Measurements from ENCODE around the gene IGF1.
"Not testable (repeated sequence)": the region's sequence is repeated elsewhere in the genome, so short reads cannot be mapped to it uniquely, and the experiment has no call there.

Gene IGF1

DNA sequence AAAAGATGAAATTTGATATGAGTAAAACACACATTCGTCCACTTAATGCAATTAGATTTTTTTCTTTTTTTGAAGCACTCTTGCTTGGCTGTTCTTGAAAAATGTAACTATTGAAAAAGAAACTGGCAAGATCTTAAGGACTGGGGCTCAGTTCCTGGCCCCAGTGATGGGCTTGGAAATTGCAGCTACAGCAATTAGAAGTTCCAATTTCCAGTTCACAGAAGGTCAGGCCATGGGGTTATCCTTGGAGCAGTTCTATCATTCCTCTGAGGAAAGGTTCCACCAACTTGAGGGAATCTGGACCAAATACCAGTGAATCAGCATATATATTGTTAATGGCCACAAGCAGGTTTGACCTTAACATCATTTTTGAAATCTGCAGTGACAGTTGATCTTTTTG lies 18.9 kb downstream of the IGF1 start:
- ATAC-seq = no peak

DNA sequence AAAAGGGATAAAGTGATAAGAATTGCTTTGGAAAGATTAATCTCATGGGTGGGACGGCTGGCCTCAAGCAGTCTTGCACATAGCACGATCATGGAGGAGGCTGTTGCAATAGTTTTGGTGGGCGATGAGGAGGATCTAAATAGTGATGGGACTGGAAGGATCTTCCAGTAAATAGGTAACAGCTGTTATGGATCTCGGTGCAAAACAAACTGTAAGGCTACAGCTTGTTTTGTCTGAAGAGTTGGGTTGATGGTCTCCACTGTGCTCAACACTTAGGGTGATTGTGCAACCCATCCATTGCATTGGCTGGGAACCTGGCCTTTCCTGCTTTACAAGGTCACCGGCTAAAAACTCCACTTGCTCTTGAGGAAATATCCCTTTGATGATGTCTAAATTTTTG lies 21.0 kb downstream of the IGF1 start:
- ATAC-seq = no peak

DNA sequence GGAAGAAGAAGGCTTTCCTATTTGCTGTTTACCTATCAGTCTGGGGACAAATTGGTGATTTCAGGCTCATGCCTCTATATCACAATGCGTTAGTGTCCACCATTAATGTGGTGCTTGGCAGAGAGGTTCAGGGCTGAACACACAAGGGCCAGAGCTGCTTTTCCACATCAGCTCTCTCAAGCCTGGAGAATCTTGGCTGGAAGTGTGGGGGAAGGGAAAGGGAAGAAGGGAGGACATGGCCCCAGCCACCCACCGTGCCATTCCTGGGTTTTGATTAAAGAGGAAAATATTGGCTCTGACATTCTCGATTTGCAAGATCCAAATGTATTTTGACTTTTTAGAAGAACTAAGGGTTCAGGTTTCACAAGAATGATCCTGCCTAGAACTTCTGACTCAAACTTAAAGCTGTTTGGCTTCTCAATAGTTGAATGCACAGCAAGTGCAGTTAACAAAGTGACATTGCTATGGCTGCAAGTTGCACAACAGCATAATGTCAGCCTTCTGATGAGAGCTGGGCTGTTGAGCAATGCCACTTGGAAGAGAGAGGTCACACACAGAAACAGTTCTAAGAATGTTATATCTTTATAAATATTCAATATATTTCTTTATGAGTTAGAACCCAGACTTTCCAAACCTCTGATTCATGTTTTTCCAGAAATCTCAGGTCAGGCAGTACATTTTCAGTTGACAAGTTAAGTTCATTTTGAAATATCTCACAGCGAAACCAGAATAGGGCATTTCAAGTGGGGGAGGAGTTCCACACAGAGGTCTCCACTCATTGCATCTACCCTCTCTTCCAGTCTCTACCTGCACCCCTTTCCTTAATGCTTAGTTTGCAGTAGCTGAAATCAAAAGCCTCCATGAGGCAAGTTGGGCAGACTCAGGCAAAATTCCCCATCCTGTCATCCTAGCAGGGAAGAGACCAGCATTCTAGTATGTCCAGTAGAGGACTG lies 25.3 kb downstream of the IGF1 start:
- no peak for ATAC-seq

DNA sequence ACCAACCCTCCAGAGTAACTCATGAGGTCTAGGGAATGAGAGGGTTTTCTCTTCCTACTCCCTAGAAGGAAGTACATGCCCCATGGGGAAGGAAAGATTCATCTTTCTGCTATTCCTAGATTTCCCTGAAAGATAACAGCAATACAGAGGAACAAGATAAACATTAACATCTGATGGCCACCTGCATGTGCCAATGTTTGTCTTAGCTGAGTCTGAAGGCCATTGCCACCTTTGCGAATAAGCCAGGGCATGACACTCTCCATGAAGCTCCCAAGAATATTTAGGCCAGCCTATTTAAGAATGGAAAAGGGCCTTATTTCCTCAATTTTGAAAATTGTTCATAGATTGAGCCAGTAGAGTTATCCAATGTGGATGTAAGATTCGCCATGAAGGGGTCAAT lies 26.0 kb downstream of the IGF1 start:
- no peak for ATAC-seq

DNA sequence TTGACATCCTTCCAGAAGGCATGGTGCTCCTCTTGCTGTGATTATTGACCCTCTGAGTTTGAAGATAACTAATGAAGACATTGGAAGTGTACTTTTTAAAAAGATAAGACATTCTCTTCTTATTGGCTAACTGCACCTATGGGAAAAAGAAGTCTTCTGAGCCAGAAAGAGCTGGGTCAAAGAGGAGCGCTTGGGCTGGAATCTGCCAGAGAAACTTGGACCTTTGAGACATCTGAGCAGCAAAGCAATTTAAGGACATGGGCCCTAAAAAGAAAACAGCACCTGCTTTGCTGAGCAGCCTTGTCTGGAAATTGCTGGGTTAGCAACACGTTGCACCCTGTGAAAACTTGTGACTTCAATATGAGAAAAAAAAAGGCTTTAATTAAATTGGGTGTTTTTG lies 27.8 kb downstream of the IGF1 start:
- no peak for ATAC-seq

DNA sequence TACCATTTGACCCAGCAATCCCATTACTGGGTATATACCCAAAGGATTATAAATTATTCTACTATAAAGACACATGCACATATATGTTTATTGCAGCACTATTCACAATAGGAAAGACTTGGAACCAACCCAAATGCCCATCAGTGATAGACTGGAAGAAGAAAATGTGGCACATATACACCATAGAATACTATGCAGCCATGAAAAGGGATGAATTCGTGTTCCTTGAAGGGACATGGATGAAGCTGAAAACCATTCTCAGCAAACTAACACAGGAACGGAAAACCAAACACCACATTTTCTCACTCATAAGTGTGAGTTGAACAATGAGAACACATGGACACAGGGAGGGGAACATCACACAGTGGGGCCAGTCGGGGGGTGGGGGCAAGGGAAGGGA lies 31.3 kb downstream of the IGF1 start:
- not testable (repeated sequence) for ATAC-seq

DNA sequence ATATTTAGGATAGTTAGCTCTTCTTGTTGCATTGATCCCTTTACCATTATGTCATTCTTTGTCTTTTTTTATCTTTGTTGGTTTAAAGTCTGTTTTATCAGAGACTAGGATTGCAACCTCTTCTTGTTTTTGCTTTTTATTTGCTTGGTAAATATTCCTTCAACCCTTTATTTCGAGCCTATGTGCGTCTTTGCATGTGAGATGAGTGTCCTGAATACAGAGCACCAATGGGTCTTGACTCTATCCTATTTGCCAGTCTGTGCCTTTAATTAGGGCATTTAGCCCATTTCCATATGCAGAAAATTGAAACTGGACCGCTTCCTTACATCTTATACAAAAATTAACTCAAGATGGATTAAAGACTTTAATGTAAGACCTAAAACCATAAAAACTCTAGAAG lies 32.9 kb downstream of the IGF1 start:
- ATAC-seq = not testable (repeated sequence)

DNA sequence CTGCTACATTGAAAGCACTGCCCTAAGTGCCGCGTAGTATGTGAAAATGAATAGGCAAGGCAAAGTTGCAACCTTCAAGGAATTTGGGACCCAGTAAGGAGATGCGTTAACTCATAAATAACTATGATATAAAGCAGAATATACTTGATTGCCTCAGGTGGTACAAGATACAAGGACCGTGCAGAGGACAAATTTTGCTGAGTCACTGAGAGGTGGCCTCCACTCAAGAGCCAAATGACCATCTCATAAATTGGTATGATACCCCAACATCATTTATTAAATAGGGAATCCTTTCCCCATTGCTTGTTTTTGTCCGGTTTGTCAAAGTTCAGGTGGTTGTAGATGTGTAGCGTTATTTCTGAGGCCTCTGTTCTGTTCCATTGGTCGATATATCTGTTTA lies 35.7 kb downstream of the IGF1 start:
- no peak for ATAC-seq

DNA sequence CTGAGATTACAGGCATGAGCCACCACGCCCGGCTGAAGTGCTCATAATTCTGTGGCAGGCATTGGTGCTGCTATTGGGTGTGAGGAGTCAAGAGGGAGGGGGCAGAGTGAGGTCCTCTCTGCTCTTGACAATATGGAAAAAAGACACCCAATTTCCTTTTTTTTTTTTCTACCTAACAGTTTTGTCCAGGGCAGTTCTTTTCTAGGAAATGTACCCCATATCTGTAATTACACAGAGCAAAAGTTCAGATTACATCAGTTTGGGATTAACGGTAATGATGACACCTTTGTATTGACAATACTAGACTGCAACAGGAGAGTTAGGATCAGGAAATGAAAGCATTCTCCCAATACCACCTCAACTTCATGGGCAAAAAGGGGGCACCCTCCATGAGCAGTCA lies 36.3 kb downstream of the IGF1 start:
- ATAC-seq = no peak

DNA sequence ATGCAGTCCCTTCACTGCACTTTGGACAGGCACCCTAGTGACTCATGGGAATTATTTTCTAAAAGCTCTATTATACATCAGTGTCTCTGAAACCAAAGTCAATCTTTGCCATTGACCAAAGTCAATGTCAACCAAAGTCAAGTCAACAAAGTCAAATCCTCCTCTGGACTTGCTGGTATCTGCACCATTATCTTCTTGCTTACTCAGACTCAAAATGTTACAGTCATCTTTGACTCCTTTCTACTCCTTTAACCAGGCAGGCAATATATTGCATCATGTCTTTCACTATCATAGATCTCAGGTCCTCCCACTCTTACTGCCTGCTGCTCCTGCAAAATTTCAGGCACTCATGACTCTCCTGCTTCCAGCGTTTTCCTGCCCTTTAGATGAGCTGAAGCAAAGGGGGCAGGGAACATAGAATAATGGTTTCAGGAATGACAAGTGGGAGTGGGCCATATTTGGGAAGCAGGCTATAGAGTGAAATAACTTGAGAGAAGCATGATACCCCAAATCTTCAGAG lies 39.2 kb downstream of the IGF1 start:
- no peak for ATAC-seq

DNA sequence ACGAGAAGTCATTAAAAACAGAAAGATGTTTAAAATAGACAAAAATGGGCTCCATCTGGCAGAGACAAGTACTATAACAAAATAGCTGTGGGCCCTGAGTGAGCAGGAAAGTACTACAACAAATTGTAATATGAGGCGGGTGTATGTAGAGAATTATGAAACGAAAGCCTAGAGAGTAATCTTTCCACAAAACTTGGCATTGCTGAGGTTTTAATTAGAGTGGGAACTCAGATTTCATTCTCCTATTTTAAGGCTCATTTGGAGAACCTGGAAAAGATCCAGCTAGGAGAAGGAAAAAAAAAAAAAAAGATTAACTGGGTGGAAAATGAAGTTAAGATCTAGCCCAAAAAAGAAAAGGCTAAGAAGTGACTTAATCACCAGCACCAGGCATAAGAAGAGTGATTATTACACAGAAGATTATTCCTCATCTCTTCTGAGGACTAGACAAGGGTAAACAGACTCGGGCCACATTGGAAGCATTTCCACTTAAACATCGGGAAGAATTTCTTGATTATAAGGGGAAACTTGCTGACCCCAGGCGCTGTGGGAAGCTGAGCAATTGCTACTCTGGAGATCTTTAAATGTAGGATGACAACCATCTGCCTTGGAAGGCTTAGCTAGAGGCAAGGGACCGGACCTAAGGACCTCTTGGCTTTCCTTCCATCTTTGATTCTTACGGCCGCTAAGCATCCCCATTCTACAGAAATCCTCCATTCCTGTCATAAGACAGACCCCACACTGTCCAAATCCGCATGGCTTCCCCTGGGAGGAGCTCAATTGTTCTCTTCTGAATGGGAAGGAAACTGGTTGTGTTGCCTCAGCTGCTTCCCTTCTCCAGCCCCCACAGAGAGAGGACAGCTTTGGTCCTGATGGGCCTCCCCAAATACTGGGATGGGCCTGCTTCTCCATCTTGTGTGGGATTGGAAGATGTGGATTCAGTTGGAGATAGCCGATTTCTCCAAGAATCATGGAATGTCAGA lies 40.6 kb downstream of the IGF1 start:
- no peak for ATAC-seq

DNA sequence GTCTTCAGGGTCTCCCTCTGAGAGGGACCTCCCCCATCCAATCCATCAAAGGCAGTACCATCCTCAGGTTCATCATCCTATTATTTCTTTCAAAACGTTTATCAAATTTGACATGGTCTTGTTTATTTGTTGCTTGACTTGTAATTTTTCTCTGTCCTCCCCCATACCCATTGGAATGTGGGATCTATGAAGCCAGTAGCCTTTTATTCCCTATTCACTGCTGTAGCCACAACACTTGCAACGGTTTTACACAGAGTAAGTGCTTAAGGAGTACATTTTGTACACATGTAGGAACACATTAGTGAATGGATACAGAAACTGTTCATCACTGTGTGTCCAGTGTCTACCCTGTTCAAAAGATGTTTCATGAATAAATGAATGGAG lies 41.5 kb downstream of the IGF1 start:
- no peak for ATAC-seq

DNA sequence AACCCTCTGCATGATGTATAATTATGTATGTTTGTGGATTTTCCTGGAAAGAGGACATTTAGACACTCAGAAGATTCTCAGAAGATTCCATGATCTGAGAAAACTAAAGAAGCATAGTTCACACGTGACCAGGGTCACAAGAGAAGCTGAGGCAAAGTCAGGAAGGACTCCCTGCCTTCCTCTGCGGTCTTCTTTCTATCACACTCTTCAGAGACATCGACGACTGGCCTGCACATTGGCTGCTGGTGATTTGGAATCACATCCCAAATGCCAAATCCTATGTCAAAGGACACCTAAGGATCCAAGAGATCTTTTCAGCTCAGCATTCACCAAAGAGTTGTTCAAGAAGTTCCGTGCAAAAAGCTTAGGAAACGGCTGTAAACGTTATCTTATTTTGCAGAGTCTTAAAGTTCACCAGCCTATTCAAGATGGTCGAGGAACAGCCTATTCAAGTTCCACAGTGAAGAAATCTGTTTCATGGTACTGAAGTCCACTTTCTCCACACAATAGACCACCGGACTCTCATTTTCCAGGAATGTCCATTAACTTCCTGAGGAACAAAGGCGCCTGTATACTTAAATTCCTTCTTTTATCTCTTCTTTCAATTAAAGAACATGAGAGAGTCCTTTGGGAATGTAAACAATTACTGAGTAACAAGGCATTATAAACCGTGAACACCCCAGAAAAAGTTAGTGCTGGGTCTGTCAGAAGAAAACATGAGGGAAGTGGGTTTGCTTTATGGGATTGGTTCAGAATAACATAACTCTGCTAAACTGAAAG lies 42.1 kb downstream of the IGF1 start:
- ATAC-seq = no peak

DNA sequence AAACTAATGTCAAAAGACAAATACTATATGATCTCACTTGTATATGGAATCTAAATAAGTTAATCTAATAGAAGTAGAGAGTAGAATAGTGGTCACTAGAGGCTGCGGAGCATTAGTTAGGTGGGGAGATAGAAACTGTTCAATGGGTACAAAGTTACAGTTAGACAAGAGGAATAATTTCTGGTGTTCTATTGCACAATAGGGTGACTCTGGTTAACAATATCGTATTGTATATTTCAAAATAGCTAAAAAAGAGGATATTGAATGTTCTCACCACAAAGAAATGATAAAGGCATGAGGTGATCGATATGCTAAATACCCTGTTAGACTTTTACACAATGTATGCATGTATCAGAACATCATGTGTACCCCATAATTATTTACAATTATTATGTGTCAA lies 42.9 kb downstream of the IGF1 start:
- no peak for ATAC-seq

DNA sequence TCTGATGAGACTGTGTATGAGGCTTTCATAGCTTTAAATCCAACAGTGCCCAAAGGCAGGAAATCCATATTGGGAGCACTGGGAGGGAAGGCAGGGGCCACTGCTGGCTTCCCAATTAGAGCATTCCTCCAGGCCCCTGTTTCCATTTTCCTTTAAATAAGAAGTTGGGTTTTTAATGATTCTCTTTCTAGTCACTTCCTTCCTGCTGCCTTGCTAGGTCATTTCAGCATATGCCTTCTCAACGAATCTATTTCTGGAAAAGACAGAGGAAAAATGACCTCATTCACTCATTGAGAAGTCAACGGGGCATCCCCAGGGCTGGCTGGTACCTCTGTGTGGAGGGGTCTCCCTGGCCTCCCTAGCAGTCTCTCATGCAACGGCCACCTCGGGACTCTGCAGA lies 43.5 kb downstream of the IGF1 start:
- no peak for ATAC-seq

DNA sequence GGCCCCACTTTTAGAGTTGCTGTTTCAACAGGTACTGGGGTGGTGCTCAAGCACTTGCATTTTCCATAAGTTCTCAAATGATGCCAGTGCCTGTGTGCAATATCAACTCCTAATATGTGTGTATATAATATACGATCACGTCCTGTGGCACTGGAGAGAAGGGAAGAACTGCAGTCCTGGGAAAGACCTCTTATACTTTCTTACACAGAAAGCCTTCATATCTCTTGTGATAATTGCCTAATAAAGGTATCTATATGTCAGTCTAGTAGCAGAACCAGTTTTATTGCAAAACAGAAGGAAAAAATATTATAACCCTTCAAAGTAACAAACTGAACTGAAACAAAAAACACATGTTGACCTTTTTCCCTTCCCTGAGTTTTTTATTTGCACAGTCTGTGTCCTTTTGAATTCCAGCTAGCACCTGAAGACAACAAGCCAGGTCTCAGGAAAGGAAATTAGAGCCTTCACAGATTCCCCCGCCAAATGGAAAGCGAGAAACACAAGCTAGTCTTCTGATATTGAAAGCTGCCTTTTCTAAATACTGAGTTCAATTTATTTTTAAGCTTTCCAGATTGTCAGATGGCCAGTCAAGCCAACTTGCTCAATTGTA lies 44.4 kb downstream of the IGF1 start:
- no peak for ATAC-seq

DNA sequence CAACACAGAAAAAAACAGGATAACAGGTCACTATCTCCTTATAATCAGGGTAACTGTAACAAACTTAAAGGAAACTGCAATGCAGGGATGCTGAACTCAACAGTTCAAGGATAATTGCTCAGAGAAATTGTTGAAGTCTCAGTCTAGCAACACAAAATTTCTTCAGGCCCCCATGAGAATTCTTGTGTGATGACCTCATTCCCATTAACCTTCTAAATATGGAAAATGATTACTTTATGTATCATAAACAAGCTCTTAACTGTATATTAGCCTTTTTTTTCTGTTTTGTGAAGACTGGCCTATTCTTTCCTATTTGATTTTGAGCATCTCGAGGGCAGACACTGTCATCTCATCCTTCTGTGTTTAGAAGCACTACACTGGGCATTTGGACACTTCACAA lies 47.1 kb downstream of the IGF1 start:
- no peak for ATAC-seq

DNA sequence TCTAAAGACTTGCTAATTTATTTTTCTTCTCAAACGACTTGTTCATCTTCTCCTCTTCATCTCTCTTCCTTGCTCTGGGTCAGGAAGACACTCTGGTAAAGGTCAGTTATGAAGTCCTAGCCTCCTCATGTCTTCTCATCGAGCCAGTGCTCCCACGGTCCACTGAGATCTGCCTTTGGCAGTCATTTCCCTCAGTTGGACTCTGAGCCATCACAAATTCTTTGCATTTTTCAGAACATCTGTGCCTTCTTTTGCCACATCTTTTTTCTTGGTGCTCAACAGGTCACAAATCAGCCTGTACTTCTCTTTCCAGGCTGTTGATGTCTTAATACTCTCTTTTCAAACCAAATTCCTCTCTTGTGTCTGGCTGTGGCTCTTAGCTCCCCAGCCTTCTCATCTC lies 49.7 kb downstream of the IGF1 start:
- ATAC-seq = no peak

DNA sequence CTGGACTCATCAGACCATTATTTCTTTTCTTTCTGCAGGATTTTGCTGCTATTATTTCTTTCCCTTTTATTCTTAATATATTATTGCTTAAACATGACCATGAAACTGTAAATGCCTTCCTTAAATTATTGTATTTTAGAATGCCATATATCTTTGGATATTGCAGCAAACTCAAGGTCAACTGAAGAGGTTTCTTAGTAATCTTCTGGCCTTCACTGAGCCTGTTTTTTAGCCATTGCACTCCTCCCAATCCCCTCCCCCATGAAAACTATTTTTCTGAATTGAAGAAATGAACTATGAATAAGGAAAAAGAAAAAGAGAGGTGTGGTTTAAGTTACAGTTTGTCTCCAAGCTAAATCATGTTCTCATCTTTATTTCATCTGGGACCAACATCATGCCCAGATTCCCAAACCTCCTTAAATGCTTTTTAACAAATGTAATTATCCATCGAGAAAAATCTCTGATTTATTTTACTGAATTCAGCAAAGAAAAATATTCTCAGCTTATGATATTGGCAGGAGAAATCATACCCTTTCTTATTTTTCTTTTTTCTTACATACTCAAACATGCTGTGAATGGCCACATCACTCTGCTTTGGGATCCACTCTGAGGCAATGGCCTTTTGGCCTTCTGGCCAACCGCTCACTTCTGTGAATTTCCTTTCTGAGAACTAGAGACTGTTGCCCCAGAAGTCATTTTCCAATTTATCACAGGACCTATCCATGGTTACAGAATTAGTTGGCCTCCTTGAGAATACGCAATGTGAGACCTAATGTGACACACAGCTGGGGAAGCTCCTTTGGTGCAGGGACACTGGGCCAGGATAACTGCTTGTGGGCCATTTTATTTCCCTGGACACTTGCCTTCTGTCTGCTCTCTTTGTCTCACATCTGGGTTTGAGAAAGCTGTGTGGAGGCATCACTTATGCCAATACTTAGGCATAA lies 50.9 kb downstream of the IGF1 start:
- ATAC-seq = no peak

DNA sequence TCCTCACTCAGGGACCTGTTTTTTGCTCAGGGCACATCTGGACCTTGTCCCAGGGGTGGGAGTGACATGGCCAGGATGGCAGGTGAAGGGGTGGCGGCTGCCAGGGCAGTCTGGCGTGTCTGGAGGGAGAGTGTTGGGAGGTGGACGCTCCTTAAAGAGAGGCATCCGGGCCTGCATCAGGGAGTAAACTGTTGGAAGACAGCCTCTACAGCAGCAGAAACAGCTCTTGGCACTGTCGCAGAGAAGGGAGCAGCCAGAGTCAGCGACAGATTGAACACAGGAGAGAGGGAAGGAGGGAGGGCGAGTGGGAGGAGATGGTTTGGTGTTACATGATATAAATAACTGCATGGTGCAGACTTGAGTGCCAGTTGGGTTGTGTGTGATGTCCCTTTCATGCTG lies 52.8 kb downstream of the IGF1 start:
- no peak for ATAC-seq

All from activated CD4-positive, CD25-positive, alpha-beta regulatory T cell treated with anti-CD3 and anti-CD28 coated beads, Interleukin-2, amount 50 U/mL, for 24 hours (primary cell).